Common myeloid progenitor, CD34-positive (primary cell): ENCODE data around the gene ADGRV1.

ENCODE experiments used
- CTCF ChIA-PET: fragments of 350-600 bp; sonication (Branson Sonifier 250); formaldehyde crosslinking; loops from one replicate; lab custom pipeline; 2021; ENCODE audit warnings: antibody characterized with exemption; lab: Charles Lee
- POLR2A ChIA-PET: fragments of 350-600 bp; sonication (Branson Sonifier 250); formaldehyde crosslinking; loops from one replicate; lab custom pipeline; 2021; ENCODE audit warnings: antibody characterized with exemption; lab: Charles Lee
- DNase-seq, 3 donors: peaks; one replicate each; pipeline versions ENCODE4 v3.0.0 to v3.0.0-alpha.2; 2013
- H3K27ac ChIP-seq, 2 experiments: 1 replicate in 1 of 2; 2 replicates in 1 of 2; pipeline ENCODE4 v1.7.0; 2013; ENCODE audit warnings: inconsistent platforms in 2 of 2, low read length in 2 of 2, mild to moderate bottlenecking in 2 of 2, low read depth in 1 of 2, moderate library complexity in 1 of 2; ENCODE audit not compliant: severe bottlenecking in 2 of 2, insufficient read depth in 1 of 2, poor library complexity in 1 of 2
- H3K27me3 ChIP-seq, 5 experiments: replicated peaks in 2 of 5; 1 replicate in 3 of 5; 2 replicates in 2 of 5; pipeline versions ENCODE4 v1.6.1 to v1.7.0; 2013; ENCODE audit warnings: low read length in 4 of 5, mild to moderate bottlenecking in 2 of 5, moderate library complexity in 2 of 5, inconsistent platforms in 1 of 5; ENCODE audit not compliant: insufficient read depth in 5 of 5, control insufficient read depth in 4 of 5
- H3K36me3 ChIP-seq, 4 experiments: 1 replicate in 2 of 4; 2 replicates in 2 of 4; pipeline versions ENCODE4 v1.6.1 to v1.7.0; 2013; ENCODE audit warnings: low read length in 3 of 4, control low read depth in 1 of 4, mild to moderate bottlenecking in 1 of 4; ENCODE audit not compliant: control insufficient read depth in 4 of 4, insufficient read depth in 4 of 4
- H3K4me1 ChIP-seq, 4 experiments: 1 replicate in 3 of 4; 2 replicates in 1 of 4; pipeline versions ENCODE4 v1.6.1 to v1.7.1; 2013; ENCODE audit warnings: low read length in 3 of 4, mild to moderate bottlenecking in 3 of 4, control low read depth in 1 of 4, inconsistent platforms in 1 of 4, moderate library complexity in 1 of 4; ENCODE audit not compliant: control insufficient read depth in 4 of 4, insufficient read depth in 4 of 4; ENCODE audit errors: control extremely low read depth in 1 of 4
- H3K4me3 ChIP-seq, 7 experiments: 1 replicate in 4 of 7; 2 replicates in 3 of 7; pipeline versions ENCODE4 v1.5.1 to v1.7.0; 2013; ENCODE audit warnings: mild to moderate bottlenecking in 7 of 7, low read length in 6 of 7, moderate library complexity in 6 of 7, inconsistent platforms in 2 of 7, low read depth in 2 of 7, control low read depth in 1 of 7; ENCODE audit not compliant: insufficient read depth in 4 of 7, control insufficient read depth in 1 of 7; ENCODE audit errors: extremely low read depth in 1 of 7
- H3K9me3 ChIP-seq, 5 experiments: 1 replicate in 4 of 5; 2 replicates in 1 of 5; pipeline versions ENCODE4 v1.6.1 to v1.7.1; 2013; ENCODE audit warnings: low read length in 4 of 5, mild to moderate bottlenecking in 2 of 5, inconsistent platforms in 1 of 5, low read depth in 1 of 5, moderate library complexity in 1 of 5; ENCODE audit not compliant: control insufficient read depth in 4 of 5, insufficient read depth in 2 of 5; ENCODE audit errors: control extremely low read depth in 1 of 5
- WGBS: methylation state at CpG from one replicate; pipeline ENCODE4 v1.1.5; 2013; ENCODE audit not compliant: insufficient coverage; 5-methylcytosine and 5-hydroxymethylcytosine counted together

Gene ADGRV1

GRCh38 chr5:90899014-90899604 is 340.5 kb downstream of the ADGRV1 start:
- no peak for DNase-seq
- H3K4me1 ChIP-seq: no peaks in the 10 kb centered on the region
- no peaks in the 10 kb centered on the region for H3K27me3 ChIP-seq
- 100% methylated on average over 2 of the region's 2 CpGs for WGBS
- H3K9me3 ChIP-seq: no peaks in the 10 kb centered on the region
- CTCF ChIA-PET: no interaction called here
- H3K4me3 ChIP-seq: no peak overlapping the region
- no peak overlapping the region for H3K27ac ChIP-seq
- POLR2A ChIA-PET: interaction anchor here (0.7 kb wide), 1 partner anchor 541 kb away, joined by 3 read pairs; no protein-coding TSS in a partner anchor
- H3K36me3 ChIP-seq: no peaks in the 10 kb centered on the region

- no peak for DNase-seq
- Histone ChIP-seq H3K4me1 (no peaks in the 10 kb centered on the region), H3K27me3 (no peaks in the 10 kb centered on the region), H3K9me3 (no peaks in the 10 kb centered on the region), H3K36me3 (no peaks in the 10 kb centered on the region), H3K27ac (no peak overlapping the region), H3K4me3 (no peak overlapping the region)
- ChIA-PET POLR2A (no interaction called here), CTCF (no interaction called here)
These were observed 342.7 kb downstream of the ADGRV1 start for GRCh38 chr5:90901261-90901660.

- DNase-seq: no peak
- no peaks in the 10 kb centered on the region for H3K36me3 ChIP-seq
- no peaks in the 10 kb centered on the region for H3K27me3 ChIP-seq
- CTCF ChIA-PET: no interaction called here
- no peak overlapping the region for H3K4me3 ChIP-seq
- 100% methylated on average over 1 of the region's 4 CpGs for WGBS
- H3K27ac ChIP-seq: no peak overlapping the region
- no peaks in the 10 kb centered on the region for H3K9me3 ChIP-seq
- POLR2A ChIA-PET: no interaction called here
- no peaks in the 10 kb centered on the region for H3K4me1 ChIP-seq
These were observed 343.6 kb downstream of the ADGRV1 start for GRCh38 chr5:90902170-90902569.

- no peaks in the 10 kb centered on the region for H3K9me3 ChIP-seq
- CTCF ChIA-PET: no interaction called here
- H3K4me3 ChIP-seq: no peak overlapping the region
- no peak overlapping the region for H3K27ac ChIP-seq
- H3K27me3 ChIP-seq: no peaks in the 10 kb centered on the region
- DNase-seq: peak in 2 of 3 donors; percentile 67 to 76
- no peaks in the 10 kb centered on the region for H3K36me3 ChIP-seq
- POLR2A ChIA-PET: no interaction called here
- H3K4me1 ChIP-seq: no peaks in the 10 kb centered on the region
- 80% methylated on average over 1 of the region's 6 CpGs for WGBS
These were observed 344.2 kb downstream of the ADGRV1 start for GRCh38 chr5:90902651-90903386.

GRCh38 chr5:90909101-90909503 is 350.5 kb downstream of the ADGRV1 start:
- ChIA-PET POLR2A (no interaction called here), CTCF (no interaction called here)
- no peaks in the 10 kb centered on the region for H3K36me3 ChIP-seq
- no peak for DNase-seq
- no peak overlapping the region for H3K27ac ChIP-seq
- H3K4me3 ChIP-seq: no peak overlapping the region
- no peaks in the 10 kb centered on the region for H3K27me3 ChIP-seq
- no peaks in the 10 kb centered on the region for H3K4me1 ChIP-seq
- 79% methylated on average over 2 of the region's 3 CpGs for WGBS
- no peaks in the 10 kb centered on the region for H3K9me3 ChIP-seq

- POLR2A ChIA-PET: no interaction called here
- no peaks in the 10 kb centered on the region for H3K27me3 ChIP-seq
- no peak overlapping the region for H3K4me3 ChIP-seq
- H3K36me3 ChIP-seq: no peaks in the 10 kb centered on the region
- H3K9me3 ChIP-seq: no peaks in the 10 kb centered on the region
- WGBS: 100% methylated on average over 2 of the region's 6 CpGs
- CTCF ChIA-PET: no interaction called here
- H3K4me1 ChIP-seq: no peaks in the 10 kb centered on the region
- DNase-seq: no peak
- no peak overlapping the region for H3K27ac ChIP-seq
These were observed 351.3 kb downstream of the ADGRV1 start for GRCh38 chr5:90909940-90910339.

- WGBS: no CpG with 5 or more reads among the region's 1 CpG
- Histone ChIP-seq H3K4me1 (no peaks in the 10 kb centered on the region), H3K27me3 (no peaks in the 10 kb centered on the region), H3K4me3 (no peak overlapping the region), H3K9me3 (no peaks in the 10 kb centered on the region), H3K27ac (no peak overlapping the region), H3K36me3 (no peaks in the 10 kb centered on the region)
- ChIA-PET CTCF (interaction anchor here (1.2 kb wide), 1 partner anchor 17 kb away, joined by 3 read pairs; no protein-coding TSS in a partner anchor), POLR2A (no interaction called here)
- DNase-seq: no peak
These were observed 352.6 kb downstream of the ADGRV1 start for GRCh38 chr5:90911169-90911568.
